ENCODE data around the gene RABEP1. TPM values are rescaled to one million over a fixed set of nuclear protein-coding genes. Genes with fewer than 3 reads are reported as not detected.
A peak's percentile ranks its signal among the peaks of the same experiment; 100 is the strongest.

Gene RABEP1
- polyA plus RNA-seq, 3 donors, result 12.7 to 19.1 (median 13.7) TPM

DNA sequence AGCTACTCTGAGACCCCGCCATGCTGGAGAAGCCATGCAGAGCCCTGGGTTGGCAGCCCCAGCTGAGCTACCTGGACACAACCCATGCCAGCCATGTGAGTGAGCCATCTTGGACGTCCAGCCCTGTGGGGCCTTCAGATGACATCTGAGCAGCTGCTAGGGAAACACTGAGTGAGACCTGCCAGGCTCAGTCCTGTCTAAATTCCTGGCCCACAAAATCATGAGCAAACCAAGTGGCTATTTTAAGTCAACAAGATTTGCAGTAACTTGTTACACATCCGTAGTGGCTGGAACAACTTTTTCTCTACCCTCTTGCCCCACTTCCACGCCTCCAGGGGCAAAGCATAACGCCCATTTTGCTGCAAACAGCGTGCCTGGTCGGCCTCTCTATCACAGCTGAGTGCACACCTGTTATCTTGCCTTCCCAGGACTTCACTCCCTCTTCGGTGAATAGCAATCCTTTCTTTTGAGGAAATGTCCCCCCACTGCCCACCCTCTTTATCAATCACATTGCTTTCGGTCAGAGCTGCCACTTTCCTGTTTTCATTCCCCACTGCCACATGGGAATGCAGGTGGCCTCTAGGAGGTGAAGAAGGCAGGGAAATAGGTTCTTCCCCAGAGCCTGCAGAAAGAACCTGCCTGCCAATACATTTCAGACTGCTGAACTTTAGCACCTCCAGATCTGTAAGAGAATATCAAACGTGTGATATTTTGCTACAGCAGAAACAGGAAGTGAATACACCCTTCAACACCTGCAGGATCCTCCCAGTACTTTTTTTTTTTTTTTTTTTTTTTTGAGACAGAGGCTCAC, 40.0 kb upstream of the RABEP1 start:
- H3K4me1 Mint-ChIP-seq, result peaks cover 10% of the 10 kb centered on the region
- Histone ChIP-seq H3K4me1 (ENCODE audit: control insufficient read depth in 1 of 2, insufficient read depth in 2 of 2, low read length in 2 of 2) (peaks cover 6 to 7% of the 10 kb centered on the region in 2 donors), H3K79me2 (ENCODE audit: insufficient read depth, low read length) (no peaks in the 10 kb centered on the region), H3K9ac (ENCODE audit: insufficient read depth, low read length, poor library complexity, severe bottlenecking) (no peak overlapping the region), H4K20me1 (ENCODE audit: insufficient read depth, low read length) (peaks cover 21% of the 10 kb centered on the region), H3K4me3 (replicated peaks in 1 of 3; ENCODE audit: low read depth in 2 of 3, low read length in 3 of 3) (no peak overlapping the region), H3K9me3 (replicated peaks in 1 of 2; ENCODE audit: control insufficient read depth in 1 of 2, insufficient read depth in 1 of 2, low read length in 2 of 2) (no peaks in the 10 kb centered on the region), H3K4me2 (replicated peaks; ENCODE audit: extremely low read depth, low read length, poor library complexity, severe bottlenecking) (no peak overlapping the region), H3K27me3 (ENCODE audit: control insufficient read depth in 2 of 2, insufficient read depth in 2 of 2, low read length in 2 of 2) (no peaks in the 10 kb centered on the region), H3K36me3 (replicated peaks in 1 of 2; ENCODE audit: control insufficient read depth in 1 of 2, insufficient read depth in 2 of 2, low read length in 2 of 2) (peaks cover 0 to 3% of the 10 kb centered on the region in 2 donors), H2AFZ (ENCODE audit: insufficient read depth, low read depth, low read length, poor library complexity, severe bottlenecking) (no peak overlapping the region), H3K27ac (ENCODE audit: low read depth in 1 of 2, low read length in 2 of 2) (no peak overlapping the region)
- TF ChIP-seq, protein P1, sequence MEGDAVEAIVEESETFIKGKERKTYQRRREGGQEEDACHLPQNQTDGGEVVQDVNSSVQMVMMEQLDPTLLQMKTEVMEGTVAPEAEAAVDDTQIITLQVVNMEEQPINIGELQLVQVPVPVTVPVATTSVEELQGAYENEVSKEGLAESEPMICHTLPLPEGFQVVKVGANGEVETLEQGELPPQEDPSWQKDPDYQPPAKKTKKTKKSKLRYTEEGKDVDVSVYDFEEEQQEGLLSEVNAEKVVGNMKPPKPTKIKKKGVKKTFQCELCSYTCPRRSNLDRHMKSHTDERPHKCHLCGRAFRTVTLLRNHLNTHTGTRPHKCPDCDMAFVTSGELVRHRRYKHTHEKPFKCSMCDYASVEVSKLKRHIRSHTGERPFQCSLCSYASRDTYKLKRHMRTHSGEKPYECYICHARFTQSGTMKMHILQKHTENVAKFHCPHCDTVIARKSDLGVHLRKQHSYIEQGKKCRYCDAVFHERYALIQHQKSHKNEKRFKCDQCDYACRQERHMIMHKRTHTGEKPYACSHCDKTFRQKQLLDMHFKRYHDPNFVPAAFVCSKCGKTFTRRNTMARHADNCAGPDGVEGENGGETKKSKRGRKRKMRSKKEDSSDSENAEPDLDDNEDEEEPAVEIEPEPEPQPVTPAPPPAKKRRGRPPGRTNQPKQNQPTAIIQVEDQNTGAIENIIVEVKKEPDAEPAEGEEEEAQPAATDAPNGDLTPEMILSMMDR (IDR thresholded peaks at IDR 0.05), result no peak
- intact Hi-C loops (cut with micrococcal nuclease), result no loop called here
- H3K27ac Mint-ChIP-seq, result peak overlapping the region in 1 of 7 donors; percentile 69
- 75% methylated on average over 7 of the region's 10 CpGs for WGBS (ENCODE audit: insufficient coverage)
- H3K27me3 Mint-ChIP-seq (ENCODE audit: low read depth in 3 of 3), result peaks cover 2 to 6% (median 2%) of the 10 kb centered on the region in 3 donors
- no peak overlapping the region for H3K4me3 Mint-ChIP-seq
- H3K36me3 Mint-ChIP-seq, result peaks cover 7 to 9% of the 10 kb centered on the region in 2 donors
- H3K9me3 Mint-ChIP-seq, result peaks cover 0 to 3% (median 0%) of the 10 kb centered on the region in 7 donors
- no peak for DNase-seq

DNA sequence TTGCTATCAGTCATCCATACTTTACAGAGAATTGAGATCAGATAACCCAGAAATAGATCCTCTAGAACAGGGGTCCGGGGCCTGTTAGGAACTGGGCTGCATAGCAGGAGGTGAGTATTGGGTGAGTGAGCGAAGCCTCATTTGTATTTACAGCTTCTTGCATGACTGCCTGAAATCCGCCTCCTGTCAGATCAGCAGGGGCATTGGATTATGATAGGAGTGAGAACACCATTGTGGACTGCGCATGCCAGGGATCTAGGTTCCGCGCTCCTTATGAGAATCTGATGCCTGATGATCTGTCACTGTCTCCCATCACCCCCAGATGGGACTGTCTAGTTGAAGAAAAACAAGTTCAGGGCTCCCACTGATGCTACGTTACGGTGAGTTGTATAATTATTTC, 34.5 kb upstream of the RABEP1 start:
- H3K9ac ChIP-seq (ENCODE audit: insufficient read depth, low read length, poor library complexity, severe bottlenecking), result no peak overlapping the region
- H3K4me3 ChIP-seq (replicated peaks in 1 of 3; ENCODE audit: low read depth in 2 of 3, low read length in 3 of 3), result no peak overlapping the region
- H2AFZ ChIP-seq (ENCODE audit: insufficient read depth, low read depth, low read length, poor library complexity, severe bottlenecking), result no peak overlapping the region
- Mint-ChIP-seq H3K4me3 (no peak overlapping the region), H3K27ac (no peak overlapping the region), H3K9me3 (no peaks in the 10 kb centered on the region), H3K27me3 (ENCODE audit: low read depth in 3 of 3) (peaks cover 0 to 5% (median 4%) of the 10 kb centered on the region in 3 donors), H3K4me1 (peaks cover 3% of the 10 kb centered on the region), H3K36me3 (peaks cover 1 to 3% of the 10 kb centered on the region in 2 donors)
- no peaks in the 10 kb centered on the region for H3K9me3 ChIP-seq (replicated peaks in 1 of 2; ENCODE audit: control insufficient read depth in 1 of 2, insufficient read depth in 1 of 2, low read length in 2 of 2)
- DNase-seq, result no peak
- intact Hi-C loops (cut with micrococcal nuclease), result no loop called here
- TF ChIP-seq, protein P1 (IDR thresholded peaks at IDR 0.05), result no peak
- H3K4me2 ChIP-seq (replicated peaks; ENCODE audit: extremely low read depth, low read length, poor library complexity, severe bottlenecking), result no peak overlapping the region
- H3K79me2 ChIP-seq (ENCODE audit: insufficient read depth, low read length), result no peaks in the 10 kb centered on the region
- H4K20me1 ChIP-seq (ENCODE audit: insufficient read depth, low read length), result no peaks in the 10 kb centered on the region
- no peaks in the 10 kb centered on the region for H3K27me3 ChIP-seq (ENCODE audit: control insufficient read depth in 2 of 2, insufficient read depth in 2 of 2, low read length in 2 of 2)
- H3K4me1 ChIP-seq (ENCODE audit: control insufficient read depth in 1 of 2, insufficient read depth in 2 of 2, low read length in 2 of 2), result no peaks in the 10 kb centered on the region
- H3K27ac ChIP-seq (ENCODE audit: low read depth in 1 of 2, low read length in 2 of 2), result no peak overlapping the region
- H3K36me3 ChIP-seq (replicated peaks in 1 of 2; ENCODE audit: control insufficient read depth in 1 of 2, insufficient read depth in 2 of 2, low read length in 2 of 2), result no peaks in the 10 kb centered on the region
- WGBS (ENCODE audit: insufficient coverage), result 96% methylated on average over 5 of the region's 8 CpGs
